GM12875 (cell line): ENCODE results near the gene H3-3A.

Experiments
- H3K4me3 ChIP-seq: one replicate; pipeline ENCODE4 v1.5.1; 2011; ENCODE audit warnings: low read depth, low read length, control low read depth
- CTCF ChIP-seq: IDR thresholded peaks from 2 replicates; pipeline ENCODE4 v1.5.1; 2011; ENCODE audit warnings: low read depth, mild to moderate bottlenecking, control low read depth, inconsistent platforms, low read length, moderate library complexity, borderline replicate concordance; ENCODE audit not compliant: insufficient read depth

Gene H3-3A

GRCh38 chr1:226027538-226028217 lies 34.8 kb upstream of the H3-3A start:
- no peak for TF ChIP-seq CTCF
- no peak overlapping the region for H3K4me3 ChIP-seq

GRCh38 chr1:226029093-226029496 lies 33.4 kb upstream of the H3-3A start:
- no peak overlapping the region for H3K4me3 ChIP-seq
- TF ChIP-seq CTCF, result no peak

GRCh38 chr1:226029568-226030225 lies 32.8 kb upstream of the H3-3A start:
- no peak for TF ChIP-seq CTCF
- H3K4me3 ChIP-seq, result no peak overlapping the region

- no peak overlapping the region for H3K4me3 ChIP-seq
- TF ChIP-seq CTCF, result no peak
Measured at GRCh38 chr1:226033582-226033981, 28.9 kb upstream of the H3-3A start.

GRCh38 chr1:226033991-226034390 lies 28.5 kb upstream of the H3-3A start:
- TF ChIP-seq CTCF, result no peak

GRCh38 chr1:226034482-226034881 lies 28.0 kb upstream of the H3-3A start:
- TF ChIP-seq CTCF, result no peak

More at GRCh38 chr1:226033991-226034390, 28.5 kb upstream of the H3-3A start:
- no peak overlapping the region for H3K4me3 ChIP-seq

GRCh38 chr1:226035915-226036314 lies 26.6 kb upstream of the H3-3A start:
- no peak for TF ChIP-seq CTCF

More at GRCh38 chr1:226034482-226034881, 28.0 kb upstream of the H3-3A start:
- H3K4me3 ChIP-seq, result no peak overlapping the region

More at GRCh38 chr1:226035915-226036314, 26.6 kb upstream of the H3-3A start:
- H3K4me3 ChIP-seq, result no peak overlapping the region
